Chondrocyte (in vitro differentiated cells): ENCODE measurements around the gene OR6Y1. TPM values are rescaled to one million over a fixed set of nuclear protein-coding genes. Genes with fewer than 3 reads are reported as not detected.

Experiments
- DNase-seq: peaks from one replicate; pipeline ENCODE4 v3.0.0; 2021; ENCODE audit warnings: mixed read lengths, low spot score
- H3K27ac Mint-ChIP-seq: one replicate; pipeline ENCODE4 v1.8.0; 2021; ENCODE audit warnings: mild to moderate bottlenecking, moderate library complexity, mixed read lengths; ENCODE audit not compliant: unreplicated experiment
- H3K27me3 Mint-ChIP-seq: 2 replicates; pipeline ENCODE4 v1.8.0; 2021; ENCODE audit warnings: low read depth, mixed read lengths
- H3K36me3 Mint-ChIP-seq: 2 replicates; pipeline ENCODE4 v1.8.0; 2021; ENCODE audit warnings: low read depth, mixed read lengths
- H3K4me1 Mint-ChIP-seq: 2 replicates; pipeline ENCODE4 v1.8.0; 2021; ENCODE audit warnings: low read depth, mild to moderate bottlenecking, mixed read lengths
- H3K4me3 Mint-ChIP-seq: one replicate; pipeline ENCODE4 v1.8.0; 2021; ENCODE audit warnings: mild to moderate bottlenecking, moderate library complexity, mixed read lengths; ENCODE audit not compliant: unreplicated experiment
- H3K9me3 Mint-ChIP-seq: 2 replicates; pipeline ENCODE4 v1.8.0; 2021; ENCODE audit warnings: low read depth, mixed read lengths
- total RNA-seq: library from RNA; stranded (reverse); gene quantifications from 3 replicates; pipeline ENCODE4 v1.2.1, GENCODE V29; 2021
- TF ChIP-seq, protein P1 (sequence below): fragments of 200-600 bp; sonication (generic); IDR thresholded peaks from 2 replicates; pipeline ENCODE4 v1.5.0; 2021; ENCODE audit warnings: antibody characterized with exemption, mild to moderate bottlenecking, moderate library complexity

The OR6Y1 gene
- total RNA-seq, 1 donor from 2014 or later = not detected

GRCh38 chr1:158527190-158527815 lies 26.9 kb downstream of the OR6Y1 start:
- no peak for DNase-seq
- no peaks in the 10 kb centered on the region for H3K36me3 Mint-ChIP-seq
- H3K27me3 Mint-ChIP-seq = peaks cover 2% of the 10 kb centered on the region
- TF ChIP-seq, protein P1, sequence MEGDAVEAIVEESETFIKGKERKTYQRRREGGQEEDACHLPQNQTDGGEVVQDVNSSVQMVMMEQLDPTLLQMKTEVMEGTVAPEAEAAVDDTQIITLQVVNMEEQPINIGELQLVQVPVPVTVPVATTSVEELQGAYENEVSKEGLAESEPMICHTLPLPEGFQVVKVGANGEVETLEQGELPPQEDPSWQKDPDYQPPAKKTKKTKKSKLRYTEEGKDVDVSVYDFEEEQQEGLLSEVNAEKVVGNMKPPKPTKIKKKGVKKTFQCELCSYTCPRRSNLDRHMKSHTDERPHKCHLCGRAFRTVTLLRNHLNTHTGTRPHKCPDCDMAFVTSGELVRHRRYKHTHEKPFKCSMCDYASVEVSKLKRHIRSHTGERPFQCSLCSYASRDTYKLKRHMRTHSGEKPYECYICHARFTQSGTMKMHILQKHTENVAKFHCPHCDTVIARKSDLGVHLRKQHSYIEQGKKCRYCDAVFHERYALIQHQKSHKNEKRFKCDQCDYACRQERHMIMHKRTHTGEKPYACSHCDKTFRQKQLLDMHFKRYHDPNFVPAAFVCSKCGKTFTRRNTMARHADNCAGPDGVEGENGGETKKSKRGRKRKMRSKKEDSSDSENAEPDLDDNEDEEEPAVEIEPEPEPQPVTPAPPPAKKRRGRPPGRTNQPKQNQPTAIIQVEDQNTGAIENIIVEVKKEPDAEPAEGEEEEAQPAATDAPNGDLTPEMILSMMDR = no peak
- H3K9me3 Mint-ChIP-seq = peaks cover 34% of the 10 kb centered on the region
- no peak overlapping the region for H3K4me3 Mint-ChIP-seq
- H3K27ac Mint-ChIP-seq = no peak overlapping the region
- H3K4me1 Mint-ChIP-seq = no peaks in the 10 kb centered on the region

DNA sequence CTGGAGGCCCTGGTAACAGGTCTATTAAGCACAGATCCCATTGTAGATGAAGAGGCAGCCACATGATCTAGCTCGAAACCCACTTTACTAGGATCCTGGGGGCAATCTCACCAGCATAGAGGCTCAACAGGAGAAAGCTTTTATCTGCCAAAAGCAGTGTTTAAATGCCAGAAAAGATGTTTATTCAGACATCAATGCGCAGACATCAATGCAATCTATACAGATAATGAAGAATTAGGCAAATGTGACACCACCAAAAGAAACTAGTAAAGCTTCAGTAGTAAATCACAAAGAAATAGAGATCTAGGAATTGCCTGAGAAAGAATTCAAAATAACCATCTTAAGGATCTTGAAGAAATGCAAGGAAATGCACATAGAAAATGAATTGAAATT lies 32.5 kb downstream of the OR6Y1 start:
- H3K9me3 Mint-ChIP-seq = peaks cover 14% of the 10 kb centered on the region
- H3K27me3 Mint-ChIP-seq = peaks cover 3% of the 10 kb centered on the region
- no peaks in the 10 kb centered on the region for H3K36me3 Mint-ChIP-seq
- no peak for DNase-seq
- TF ChIP-seq, protein P1 = no peak
- no peak overlapping the region for H3K27ac Mint-ChIP-seq
- H3K4me1 Mint-ChIP-seq = no peaks in the 10 kb centered on the region
- H3K4me3 Mint-ChIP-seq = no peak overlapping the region

- Mint-ChIP-seq H3K36me3 (no peaks in the 10 kb centered on the region), H3K27ac (no peak overlapping the region), H3K4me3 (no peak overlapping the region), H3K4me1 (no peaks in the 10 kb centered on the region), H3K27me3 (peaks cover 3% of the 10 kb centered on the region), H3K9me3 (peaks cover 12% of the 10 kb centered on the region)
- TF ChIP-seq, protein P1 = no peak
- DNase-seq = no peak
Measured at GRCh38 chr1:158520955-158521665, 33.1 kb downstream of the OR6Y1 start.

DNA sequence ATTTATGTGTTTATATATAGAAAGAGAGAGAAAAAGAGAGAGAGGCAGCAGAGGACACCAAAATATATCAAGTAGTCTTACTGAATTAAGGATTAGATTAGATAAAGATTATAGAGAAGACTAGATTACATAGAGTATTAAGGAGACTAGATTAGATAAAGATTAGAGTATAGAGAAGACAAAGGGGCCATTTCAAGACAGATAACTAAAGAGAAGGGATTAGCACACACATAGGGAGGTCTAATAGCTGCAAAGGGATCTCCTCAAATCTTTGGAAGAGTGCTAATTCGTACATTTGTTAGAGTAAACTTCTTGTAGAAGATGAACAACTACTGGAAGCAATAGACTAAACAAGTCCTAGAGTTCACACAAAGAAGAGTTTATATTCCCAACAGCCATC lies 34.2 kb downstream of the OR6Y1 start:
- Mint-ChIP-seq H3K9me3 (peaks cover 11% of the 10 kb centered on the region), H3K27ac (no peak overlapping the region), H3K4me1 (no peaks in the 10 kb centered on the region), H3K4me3 (no peak overlapping the region), H3K36me3 (no peaks in the 10 kb centered on the region), H3K27me3 (peaks cover 3% of the 10 kb centered on the region)
- TF ChIP-seq, protein P1 = no peak
- no peak for DNase-seq

- peaks cover 2% of the 10 kb centered on the region for H3K27me3 Mint-ChIP-seq
- H3K4me3 Mint-ChIP-seq = no peak overlapping the region
- H3K36me3 Mint-ChIP-seq = no peaks in the 10 kb centered on the region
- TF ChIP-seq, protein P1 = no peak
- no peak overlapping the region for H3K27ac Mint-ChIP-seq
- no peaks in the 10 kb centered on the region for H3K4me1 Mint-ChIP-seq
- DNase-seq = no peak
- H3K9me3 Mint-ChIP-seq = no peaks in the 10 kb centered on the region
Measured at GRCh38 chr1:158516966-158517365, 37.2 kb downstream of the OR6Y1 start.
